GM12872 (cell line): ENCODE measurements around the gene LSM6.

Experiments
- CTCF ChIP-seq: IDR thresholded peaks from 3 replicates; pipeline ENCODE4 v1.5.1; 2011; ENCODE audit warnings: low read depth, mild to moderate bottlenecking, low read length, moderate library complexity; ENCODE audit not compliant: insufficient read depth

LSM6 gene

GRCh38 chr4:146175541-146176453, at the start of gene LSM6:
LSM6 (plus strand) TSS chr4:146175718; CDS start chr4:146182922, 7,204 bp downstream.
- no peak for TF ChIP-seq CTCF

- no peak for TF ChIP-seq CTCF
These were observed 43.1 kb upstream of the LSM6 start for GRCh38 chr4:146132445-146132844.

- TF ChIP-seq CTCF, result no peak
These were observed 40.6 kb upstream of the LSM6 start for GRCh38 chr4:146134761-146135445.

- TF ChIP-seq CTCF, result no peak
These were observed 39.6 kb upstream of the LSM6 start for GRCh38 chr4:146135941-146136340.

GRCh38 chr4:146142768-146143167, 32.8 kb upstream of the LSM6 start:
- no peak for TF ChIP-seq CTCF

GRCh38 chr4:146143888-146144287, 31.6 kb upstream of the LSM6 start:
- no peak for TF ChIP-seq CTCF

- TF ChIP-seq CTCF, result no peak
These were observed 28.6 kb upstream of the LSM6 start for GRCh38 chr4:146146918-146147317.
